HG02885 (cell line): ENCODE data around the gene AKT2.

Source experiments
- ATAC-seq: cut with Tn5 transposase; IDR thresholded peaks from one replicate; pipeline ENCODE4 v1.9.1; 2021; ENCODE audit warnings: mild to moderate bottlenecking; ENCODE audit not compliant: unreplicated experiment, poor library complexity

Gene AKT2

GRCh38 chr19:40200341-40201099 is 84.6 kb downstream of the AKT2 start:
- no peak for ATAC-seq

GRCh38 chr19:40198272-40198990 is 86.7 kb downstream of the AKT2 start:
- ATAC-seq = no peak

- ATAC-seq = no peak
Measured at GRCh38 chr19:40193587-40193849, 91.6 kb downstream of the AKT2 start.

- no peak for ATAC-seq
Measured at GRCh38 chr19:40192758-40193586, 92.2 kb downstream of the AKT2 start.

GRCh38 chr19:40191836-40192646 is 93.1 kb downstream of the AKT2 start:
- ATAC-seq = peak; percentile 16

- peak; percentile 77 for ATAC-seq
Measured at GRCh38 chr19:40190891-40191835, 94.0 kb downstream of the AKT2 start, which contains the start of gene MAP3K10. MAP3K10 (plus strand) TSS chr19:40191426; CDS start chr19:40192032, 606 bp downstream.

- ATAC-seq = no peak
Measured at GRCh38 chr19:40184273-40184672, 100.9 kb downstream of the AKT2 start.
